H9 (cell line): ENCODE measurements around the gene FAR1. TPM values are rescaled to one million over a fixed set of nuclear protein-coding genes. Genes with fewer than 3 reads are reported as not detected.
"Not testable (repeated sequence)": the region's sequence is repeated elsewhere in the genome, so short reads cannot be mapped to it uniquely, and the experiment has no call there.

ENCODE experiments used
- DNase-seq: peaks from one replicate; pipeline ENCODE4 v3.0.0-alpha.2; 2017
- H2AFZ ChIP-seq: one replicate; pipeline ENCODE4 v1.6.1; 2013; ENCODE audit warnings: mild to moderate bottlenecking, low read length, control low read depth, moderate library complexity
- H2AK5ac ChIP-seq: 2 replicates; pipeline ENCODE4 v1.6.1; 2013; ENCODE audit warnings: low read length, control low read depth, mixed read lengths; ENCODE audit not compliant: insufficient read length
- H2BK120ac ChIP-seq: one replicate; pipeline ENCODE4 v1.6.1; 2013; ENCODE audit warnings: low read depth, mild to moderate bottlenecking, low read length, control low read depth, inconsistent platforms; ENCODE audit not compliant: poor library complexity, severe bottlenecking
- H2BK12ac ChIP-seq: 2 replicates; pipeline ENCODE4 v1.6.1; 2013; ENCODE audit warnings: low read length, control low read depth, mixed read lengths, low read depth; ENCODE audit not compliant: insufficient read length
- H2BK15ac ChIP-seq: 2 replicates; pipeline ENCODE4 v1.6.1; 2013; ENCODE audit warnings: low read depth, low read length, control low read depth
- H2BK20ac ChIP-seq: one replicate; pipeline ENCODE4 v1.6.1; 2013; ENCODE audit warnings: low read depth, mild to moderate bottlenecking, low read length, control low read depth, inconsistent platforms; ENCODE audit not compliant: poor library complexity, severe bottlenecking
- H2BK5ac ChIP-seq: 2 replicates; pipeline ENCODE4 v1.6.1; 2013; ENCODE audit warnings: low read length, control low read depth, mixed read lengths; ENCODE audit not compliant: insufficient read length
- H3K14ac ChIP-seq: 2 replicates; pipeline ENCODE4 v1.6.1; 2013; ENCODE audit warnings: low read length, control low read depth; ENCODE audit not compliant: insufficient read depth
- H3K18ac ChIP-seq: 2 replicates; pipeline ENCODE4 v1.6.1; 2013; ENCODE audit warnings: low read depth, mild to moderate bottlenecking, mixed read lengths, low read length, control low read depth; ENCODE audit not compliant: insufficient read length
- H3K23ac ChIP-seq: 2 replicates; pipeline ENCODE4 v1.6.1; 2013; ENCODE audit warnings: low read length, control low read depth, mixed read lengths, low read depth; ENCODE audit not compliant: insufficient read length
- H3K23me2 ChIP-seq: 2 replicates; pipeline ENCODE4 v1.6.1; 2013; ENCODE audit warnings: low read depth, mild to moderate bottlenecking, mixed read lengths, low read length, control low read depth; ENCODE audit not compliant: insufficient read length, poor library complexity, severe bottlenecking
- H3K27ac ChIP-seq: 2 replicates; pipeline ENCODE4 v1.5.1; 2013; ENCODE audit warnings: low read length, control low read depth, mixed read lengths, low read depth; ENCODE audit not compliant: insufficient read length
- H3K27me3 ChIP-seq: 2 replicates; pipeline ENCODE4 v1.6.1; 2013; ENCODE audit warnings: low read length, control low read depth, inconsistent platforms; ENCODE audit not compliant: insufficient read depth
- H3K4ac ChIP-seq: 2 replicates; pipeline ENCODE4 v1.6.1; 2013; ENCODE audit warnings: low read depth, mild to moderate bottlenecking, control low read depth, inconsistent platforms, low read length, moderate library complexity
- H3K4me1 ChIP-seq: 2 replicates; pipeline ENCODE4 v1.6.1; 2013; ENCODE audit warnings: low read length, control low read depth, inconsistent platforms; ENCODE audit not compliant: insufficient read depth
- H3K4me2 ChIP-seq: 2 replicates; pipeline ENCODE4 v1.6.1; 2013; ENCODE audit warnings: low read length, control low read depth, mixed read lengths; ENCODE audit not compliant: insufficient read length, insufficient read depth
- H3K56ac ChIP-seq: 2 replicates; pipeline ENCODE4 v1.6.1; 2013; ENCODE audit warnings: low read depth, mild to moderate bottlenecking, mixed read lengths, low read length, control low read depth; ENCODE audit not compliant: insufficient read length
- H3K79me1 ChIP-seq: 2 replicates; pipeline ENCODE4 v1.6.1; 2013; ENCODE audit warnings: low read depth, mild to moderate bottlenecking, moderate library complexity, low read length, control low read depth, inconsistent platforms; ENCODE audit not compliant: insufficient read depth, poor library complexity, severe bottlenecking
- H3K79me2 ChIP-seq: 2 replicates; pipeline ENCODE4 v1.6.1; 2013; ENCODE audit warnings: low read length, control low read depth, inconsistent platforms; ENCODE audit not compliant: insufficient read depth
- H3K9ac ChIP-seq: 2 replicates; pipeline ENCODE4 v1.6.1; 2013; ENCODE audit warnings: low read length, control low read depth, mixed read lengths; ENCODE audit not compliant: insufficient read length; ENCODE audit errors: extremely low read depth
- H3K9me3 ChIP-seq: one replicate; pipeline ENCODE4 v1.6.1; 2013; ENCODE audit warnings: low read depth, low read length, inconsistent platforms; ENCODE audit not compliant: control insufficient read depth
- H3T11ph ChIP-seq: one replicate; pipeline ENCODE4 v1.6.1; 2013; ENCODE audit warnings: mild to moderate bottlenecking, low read length, control low read depth, inconsistent platforms
- H4K20me1 ChIP-seq: one replicate; pipeline ENCODE4 v1.6.1; 2013; ENCODE audit not compliant: control insufficient read depth, insufficient read length, insufficient read depth
- H4K5ac ChIP-seq: 2 replicates; pipeline ENCODE4 v1.6.1; 2013; ENCODE audit warnings: low read depth, mild to moderate bottlenecking, mixed read lengths, low read length, control low read depth; ENCODE audit not compliant: insufficient read length
- H4K8ac ChIP-seq: replicated peaks from 2 replicates; pipeline ENCODE4 v1.6.1; 2013; ENCODE audit warnings: low read length, control low read depth, mixed read lengths, low read depth; ENCODE audit not compliant: insufficient read length
- H4K91ac ChIP-seq: 2 replicates; pipeline ENCODE4 v1.6.1; 2013; ENCODE audit warnings: low read depth, mild to moderate bottlenecking, moderate library complexity, mixed read lengths, low read length, control low read depth; ENCODE audit not compliant: insufficient read length
- H3K27ac Mint-ChIP-seq, 3 experiments: 2 replicates in 2 of 3; 3 replicates in 1 of 3; pipeline ENCODE4 v1.8.0; 2020 to 2021; ENCODE audit warnings: mixed read lengths in 3 of 3, mild to moderate bottlenecking in 1 of 3, moderate library complexity in 1 of 3
- H3K27me3 Mint-ChIP-seq: 2 replicates; pipeline ENCODE4 v1.8.0; 2021; ENCODE audit warnings: low read depth, mild to moderate bottlenecking, moderate library complexity, mixed read lengths
- H3K36me3 Mint-ChIP-seq, 3 experiments: 2 replicates in 2 of 3; 3 replicates in 1 of 3; pipeline ENCODE4 v1.8.0; 2020 to 2021; ENCODE audit warnings: low read depth in 3 of 3, mixed read lengths in 3 of 3; ENCODE audit not compliant: insufficient read depth in 1 of 3
- H3K4me1 Mint-ChIP-seq, 2 experiments: 2 replicates each; pipeline ENCODE4 v1.8.0; 2020; ENCODE audit warnings: mixed read lengths in 2 of 2
- H3K4me3 Mint-ChIP-seq, 2 experiments: 2 replicates in 1 of 2; 3 replicates in 1 of 2; pipeline ENCODE4 v1.8.0; 2020 to 2021; ENCODE audit warnings: mild to moderate bottlenecking in 2 of 2, mixed read lengths in 2 of 2, moderate library complexity in 1 of 2
- H3K9me3 Mint-ChIP-seq, 2 experiments: 2 replicates in 1 of 2; 3 replicates in 1 of 2; pipeline ENCODE4 v1.8.0; 2020; ENCODE audit warnings: mild to moderate bottlenecking in 2 of 2, mixed read lengths in 2 of 2, moderate library complexity in 1 of 2
- WGBS: extraction: QIAGEN DNeasy Blood & Tissue Kit; methylation state at CpG from one replicate; pipeline ENCODE4 v1.1.7; 2013; ENCODE audit warnings: missing lambda C conversion rate, low lambda C conversion rate, mixed read lengths; ENCODE audit not compliant: insufficient read length; ENCODE audit errors: extremely low coverage; 5-methylcytosine and 5-hydroxymethylcytosine counted together
- total RNA-seq: library from RNA; stranded (reverse); gene quantifications from 2 replicates; pipeline ENCODE4 v1.2.1, GENCODE V29; 2021
- TF ChIP-seq, protein P1 (sequence below): fragments of 200-600 bp; sonication (generic); conservative IDR thresholded peaks from 3 replicates; pipeline ENCODE4 v1.8.0; 2021; ENCODE audit warnings: antibody characterized with exemption, mild to moderate bottlenecking

The FAR1 gene
- total RNA-seq, 1 experiment from 2014 or later, result 72.5 TPM

DNA sequence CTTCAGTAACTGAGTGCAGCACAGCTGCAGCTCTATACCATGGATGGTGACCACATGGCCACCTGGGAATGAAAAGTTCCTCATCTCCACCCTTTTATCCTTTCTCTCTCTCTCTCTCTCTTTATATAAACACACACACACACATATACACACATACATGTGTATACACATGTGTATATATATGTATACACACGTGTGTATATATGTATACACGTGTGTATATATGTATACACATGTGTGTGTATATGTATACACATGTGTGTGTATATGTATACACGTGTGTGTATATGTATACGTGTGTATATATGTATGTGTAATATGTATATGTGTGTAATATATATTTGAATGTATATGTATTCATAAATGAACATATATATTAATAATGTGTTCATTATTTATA is 18.8 kb upstream of the FAR1 start:
- H2AFZ ChIP-seq, result no peak overlapping the region
- H3K79me1 ChIP-seq, result no peaks in the 10 kb centered on the region
- H4K8ac ChIP-seq, result no peak overlapping the region
- no peak overlapping the region for H3K18ac ChIP-seq
- H3K9ac ChIP-seq, result no peak overlapping the region
- H3K56ac ChIP-seq, result no peak overlapping the region
- no peak overlapping the region for H2BK12ac ChIP-seq
- H2AK5ac ChIP-seq, result no peak overlapping the region
- no peak overlapping the region for H2BK120ac ChIP-seq
- no peaks in the 10 kb centered on the region for H3K23me2 ChIP-seq
- peaks cover 0 to 4% (median 0%) of the 10 kb centered on the region in 3 experiments; a peak in 1 of 7 replicates for H3K36me3 Mint-ChIP-seq
- peaks cover 6 to 11% of the 10 kb centered on the region in 2 experiments; a peak in 3 of 4 replicates for H3K4me1 Mint-ChIP-seq
- H3K4ac ChIP-seq, result no peak overlapping the region
- no peak for DNase-seq
- no peak overlapping the region for H3K23ac ChIP-seq
- H3K27ac ChIP-seq, result no peak overlapping the region
- H3K9me3 ChIP-seq, result no peaks in the 10 kb centered on the region
- no peak overlapping the region for H2BK20ac ChIP-seq
- no peaks in the 10 kb centered on the region for H3K27me3 ChIP-seq
- H3K79me2 ChIP-seq, result no peaks in the 10 kb centered on the region
- H3K14ac ChIP-seq, result no peak overlapping the region
- no peaks in the 10 kb centered on the region for H4K20me1 ChIP-seq
- H3T11ph ChIP-seq, result no peak overlapping the region
- H4K91ac ChIP-seq, result no peak overlapping the region
- no peak overlapping the region for H3K27ac Mint-ChIP-seq
- H3K4me1 ChIP-seq, result no peaks in the 10 kb centered on the region
- no peak overlapping the region for H4K5ac ChIP-seq
- no CpG with 5 or more reads among the region's 4 CpGs for WGBS
- TF ChIP-seq, protein P1, sequence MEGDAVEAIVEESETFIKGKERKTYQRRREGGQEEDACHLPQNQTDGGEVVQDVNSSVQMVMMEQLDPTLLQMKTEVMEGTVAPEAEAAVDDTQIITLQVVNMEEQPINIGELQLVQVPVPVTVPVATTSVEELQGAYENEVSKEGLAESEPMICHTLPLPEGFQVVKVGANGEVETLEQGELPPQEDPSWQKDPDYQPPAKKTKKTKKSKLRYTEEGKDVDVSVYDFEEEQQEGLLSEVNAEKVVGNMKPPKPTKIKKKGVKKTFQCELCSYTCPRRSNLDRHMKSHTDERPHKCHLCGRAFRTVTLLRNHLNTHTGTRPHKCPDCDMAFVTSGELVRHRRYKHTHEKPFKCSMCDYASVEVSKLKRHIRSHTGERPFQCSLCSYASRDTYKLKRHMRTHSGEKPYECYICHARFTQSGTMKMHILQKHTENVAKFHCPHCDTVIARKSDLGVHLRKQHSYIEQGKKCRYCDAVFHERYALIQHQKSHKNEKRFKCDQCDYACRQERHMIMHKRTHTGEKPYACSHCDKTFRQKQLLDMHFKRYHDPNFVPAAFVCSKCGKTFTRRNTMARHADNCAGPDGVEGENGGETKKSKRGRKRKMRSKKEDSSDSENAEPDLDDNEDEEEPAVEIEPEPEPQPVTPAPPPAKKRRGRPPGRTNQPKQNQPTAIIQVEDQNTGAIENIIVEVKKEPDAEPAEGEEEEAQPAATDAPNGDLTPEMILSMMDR, result no peak
- no peak overlapping the region for H3K4me2 ChIP-seq
- H3K4me3 Mint-ChIP-seq, result no peak overlapping the region
- H3K9me3 Mint-ChIP-seq, result no peaks in the 10 kb centered on the region; a peak in 3 of 5 replicates
- H3K27me3 Mint-ChIP-seq, result peaks cover 3% of the 10 kb centered on the region; the same call in 1 of the 2 replicates
- no peak overlapping the region for H2BK5ac ChIP-seq
- H2BK15ac ChIP-seq, result no peak overlapping the region

DNA sequence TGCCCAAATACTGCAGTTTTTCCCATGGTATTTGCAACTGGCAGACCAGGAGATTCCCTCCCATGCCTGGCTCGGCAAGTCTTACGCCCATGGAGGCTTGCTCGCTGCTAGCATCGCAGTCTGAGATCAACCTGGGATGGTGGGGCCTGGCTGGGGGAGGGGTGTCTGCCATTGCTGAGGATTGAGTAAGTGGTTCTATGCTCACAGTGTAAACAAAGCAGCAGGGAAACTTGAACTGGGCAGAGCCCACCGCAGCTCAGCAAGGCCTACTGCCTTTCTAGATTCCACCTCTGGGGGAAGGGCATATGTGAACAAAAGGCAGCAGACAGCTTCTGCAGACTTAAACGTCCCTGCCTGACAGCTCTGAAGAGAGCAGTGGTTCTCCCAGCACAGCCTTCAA is 17.0 kb upstream of the FAR1 start:
- H2BK15ac ChIP-seq, DNase-seq, H3K9ac ChIP-seq, H2BK12ac ChIP-seq, H3K9me3 Mint-ChIP-seq, H4K8ac ChIP-seq, H2BK20ac ChIP-seq, H4K20me1 ChIP-seq, H3K4me1 ChIP-seq, H3K27ac ChIP-seq, H3K56ac ChIP-seq, H4K5ac ChIP-seq, H4K91ac ChIP-seq, H3K79me2 ChIP-seq, H3K27me3 Mint-ChIP-seq, H3T11ph ChIP-seq, H3K14ac ChIP-seq, H3K23me2 ChIP-seq, H3K4me3 Mint-ChIP-seq, H3K36me3 Mint-ChIP-seq, H2BK120ac ChIP-seq, H3K27me3 ChIP-seq, H3K4me2 ChIP-seq, H3K18ac ChIP-seq, H3K9me3 ChIP-seq, H3K4ac ChIP-seq, H2BK5ac ChIP-seq, H3K23ac ChIP-seq, H2AK5ac ChIP-seq, H3K79me1 ChIP-seq, H2AFZ ChIP-seq, H3K27ac Mint-ChIP-seq: not testable (repeated sequence)
- WGBS, result no CpG with 5 or more reads among the region's 6 CpGs
- H3K4me1 Mint-ChIP-seq, result peaks cover 6 to 11% of the 10 kb centered on the region in 2 experiments; a peak in 3 of 4 replicates
